GM19467 (cell line): Measurements from ENCODE around the gene FOXD4.
"Not testable (repeated sequence)": the region's sequence is repeated elsewhere in the genome, so short reads cannot be mapped to it uniquely, and the experiment has no call there.

Source experiments
- ATAC-seq: cut with Tn5 transposase; IDR thresholded peaks from one replicate; pipeline ENCODE4 v1.9.1; 2021; ENCODE audit warnings: mild to moderate bottlenecking, moderate library complexity; ENCODE audit not compliant: unreplicated experiment

FOXD4 gene

DNA sequence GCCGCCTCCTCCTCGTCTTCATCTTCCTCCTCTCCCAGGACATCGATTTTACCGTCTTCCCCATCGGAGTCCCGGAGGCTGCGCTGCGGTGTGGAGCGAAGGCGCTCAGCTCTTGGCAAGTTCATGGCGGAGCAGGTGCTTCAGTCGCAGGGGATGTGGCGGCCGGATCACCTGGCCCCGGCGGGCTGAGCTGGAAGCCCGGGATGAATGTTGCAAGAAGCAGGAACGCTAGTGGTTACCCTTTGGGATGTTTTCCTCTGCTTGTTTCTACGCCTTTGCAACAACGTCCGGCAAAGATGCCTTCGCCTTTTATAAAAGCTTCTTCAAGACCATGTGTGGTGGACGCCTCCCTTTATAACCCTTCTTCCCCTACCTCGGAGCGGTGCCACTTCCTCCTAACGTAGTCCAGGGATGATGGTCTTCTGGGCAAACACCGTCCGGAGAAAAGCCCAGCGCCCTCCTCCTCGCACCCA, at the start of gene FOXD4:
Gene FOXD4, minus strand, starts transcription at position 423 of the 473 bp plus-strand sequence. Its CDS starts 298 bp downstream, at position 125.
- ATAC-seq, result not testable (repeated sequence)

DNA sequence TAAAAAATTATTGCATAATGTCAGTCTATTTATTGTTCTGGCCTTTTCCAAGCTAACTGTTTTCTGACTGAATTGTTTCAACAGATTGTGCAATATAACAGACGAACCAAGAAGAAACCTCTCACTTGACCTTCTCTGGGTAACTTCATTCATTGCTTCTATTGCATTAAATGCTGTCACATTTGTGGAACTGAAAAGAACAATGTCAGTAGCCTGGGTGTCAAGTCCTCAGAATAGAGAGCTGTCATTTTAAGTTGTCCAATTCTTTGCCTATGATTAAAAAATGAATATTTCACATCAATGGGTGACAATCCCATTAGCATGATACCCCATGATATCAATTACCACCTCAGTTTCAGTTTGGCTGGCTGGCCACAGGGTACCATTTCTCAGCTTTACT, 41.7 kb upstream of the FOXD4 start:
- ATAC-seq, result not testable (repeated sequence)

DNA sequence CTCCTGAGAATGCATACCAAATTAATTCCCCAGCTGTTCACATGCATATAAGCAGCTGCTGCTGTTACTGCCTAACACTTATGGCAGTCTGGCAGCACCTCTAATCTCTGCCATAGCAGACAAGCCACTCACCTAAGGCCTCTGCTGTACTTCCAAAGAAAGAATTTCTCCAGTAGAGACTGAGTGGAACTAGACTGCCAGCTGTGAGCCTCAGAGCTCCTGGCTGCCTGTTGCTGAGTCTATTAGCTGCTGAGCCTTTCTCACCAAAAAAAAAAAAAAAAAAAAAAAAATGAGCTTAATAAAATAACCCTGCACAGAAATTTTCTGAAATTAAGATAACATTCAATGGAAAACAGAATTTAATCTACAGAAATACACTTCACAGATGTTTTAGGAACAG, 33.0 kb upstream of the FOXD4 start:
- ATAC-seq, result not testable (repeated sequence)

- not testable (repeated sequence) for ATAC-seq
Observed at GRCh38 chr9:139880-140279, 21.7 kb upstream of the FOXD4 start.

DNA sequence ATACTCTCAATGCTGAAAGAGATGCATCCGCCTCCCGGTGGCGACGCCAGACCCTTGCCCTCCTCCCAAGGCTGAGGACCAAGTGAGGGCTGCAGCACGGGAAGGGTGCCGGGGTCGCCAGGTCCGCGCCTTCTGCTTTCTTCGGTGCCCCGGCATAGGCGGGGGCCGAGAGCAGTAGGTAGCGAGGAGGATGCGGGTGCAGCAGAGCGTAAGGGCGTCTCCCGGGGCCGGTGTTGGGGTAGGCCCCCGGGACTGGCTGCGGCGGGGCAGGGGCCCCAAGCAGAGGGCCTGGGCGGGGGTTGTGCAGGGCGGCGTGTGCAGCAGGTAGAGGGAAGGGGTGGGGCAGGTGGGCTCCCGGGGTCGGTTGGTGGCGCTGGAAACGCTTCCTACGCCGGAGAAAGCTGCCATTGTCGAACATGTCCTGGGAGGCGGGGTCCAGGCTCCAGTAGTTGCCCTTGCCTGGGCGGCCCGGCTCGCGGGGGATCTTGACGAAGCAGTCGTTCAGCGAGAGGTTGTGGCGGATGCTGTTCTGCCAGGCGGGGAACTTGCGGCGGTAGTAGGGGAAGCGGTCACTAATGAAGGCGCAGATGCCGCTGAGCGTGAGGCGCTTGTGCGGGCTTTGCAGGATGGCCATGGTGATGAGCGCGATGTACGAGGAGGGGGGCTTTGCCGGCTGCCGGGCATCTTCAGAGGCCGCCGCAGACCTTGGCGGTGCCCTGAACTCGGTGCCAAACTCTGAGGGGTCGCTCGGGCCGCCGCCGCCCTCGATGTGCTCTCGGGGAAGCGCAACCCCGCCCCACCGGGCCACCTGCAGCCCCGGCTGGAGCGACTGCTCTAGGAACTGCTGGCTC, 848 bp downstream of the FOXD4 start:
- not testable (repeated sequence) for ATAC-seq

- not testable (repeated sequence) for ATAC-seq
Observed at GRCh38 chr9:116239-117077, 1.8 kb downstream of the FOXD4 start.

- not testable (repeated sequence) for ATAC-seq
Observed at GRCh38 chr9:115118-115451, 3.1 kb downstream of the FOXD4 start.

- not testable (repeated sequence) for ATAC-seq
Observed at GRCh38 chr9:114267-115117, 3.7 kb downstream of the FOXD4 start.

- peak; percentile 55 for ATAC-seq
Observed at GRCh38 chr9:113468-114266, 4.5 kb downstream of the FOXD4 start.

GRCh38 chr9:112589-113467, 5.4 kb downstream of the FOXD4 start:
- ATAC-seq, result not testable (repeated sequence)

GRCh38 chr9:110672-111071, 7.5 kb downstream of the FOXD4 start:
- not testable (repeated sequence) for ATAC-seq

GRCh38 chr9:109540-109939, 8.7 kb downstream of the FOXD4 start:
- not testable (repeated sequence) for ATAC-seq

DNA sequence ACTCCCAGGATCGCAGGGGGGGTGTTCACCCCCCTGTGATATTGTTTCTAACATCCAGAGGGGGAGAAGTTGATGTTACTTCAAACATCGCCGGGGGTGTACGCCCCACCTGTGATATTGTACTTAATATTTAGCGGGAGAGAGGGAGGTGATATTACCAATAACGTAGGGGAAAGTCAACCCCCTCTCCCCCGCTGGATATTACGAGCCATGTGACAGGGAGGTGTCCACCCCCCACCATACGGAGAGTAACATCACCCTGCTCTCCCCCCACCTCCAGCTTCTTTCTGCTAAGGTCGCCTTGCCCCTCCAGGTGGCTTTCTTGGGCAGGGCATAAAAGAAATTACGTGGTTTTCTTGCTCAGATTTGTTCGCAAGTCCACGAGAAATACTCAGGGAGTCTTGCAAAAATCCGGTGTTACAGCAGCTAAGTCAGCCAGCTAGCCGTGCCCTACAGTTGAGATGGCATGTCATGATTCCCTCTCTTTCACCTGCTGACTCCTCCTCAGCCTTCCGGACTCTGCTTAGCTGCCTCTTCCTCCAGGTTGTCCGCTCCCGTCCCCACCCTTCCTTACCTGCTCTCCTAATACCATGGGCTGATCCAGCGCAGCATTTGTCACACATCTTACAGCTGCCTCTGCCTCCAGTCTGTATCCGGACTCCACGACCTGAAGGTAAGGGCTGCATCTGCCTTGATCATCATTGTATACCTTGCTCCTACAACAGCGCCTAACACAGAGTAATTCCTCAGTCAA, 9.3 kb downstream of the FOXD4 start:
- ATAC-seq, result not testable (repeated sequence)

- ATAC-seq, result not testable (repeated sequence)
Observed at GRCh38 chr9:105991-106390, 12.2 kb downstream of the FOXD4 start.

GRCh38 chr9:100430-100829, 17.8 kb downstream of the FOXD4 start:
- not testable (repeated sequence) for ATAC-seq

- ATAC-seq, result not testable (repeated sequence)
Observed at GRCh38 chr9:99867-100266, 18.4 kb downstream of the FOXD4 start.

GRCh38 chr9:98775-99174, 19.4 kb downstream of the FOXD4 start:
- ATAC-seq, result not testable (repeated sequence)

DNA sequence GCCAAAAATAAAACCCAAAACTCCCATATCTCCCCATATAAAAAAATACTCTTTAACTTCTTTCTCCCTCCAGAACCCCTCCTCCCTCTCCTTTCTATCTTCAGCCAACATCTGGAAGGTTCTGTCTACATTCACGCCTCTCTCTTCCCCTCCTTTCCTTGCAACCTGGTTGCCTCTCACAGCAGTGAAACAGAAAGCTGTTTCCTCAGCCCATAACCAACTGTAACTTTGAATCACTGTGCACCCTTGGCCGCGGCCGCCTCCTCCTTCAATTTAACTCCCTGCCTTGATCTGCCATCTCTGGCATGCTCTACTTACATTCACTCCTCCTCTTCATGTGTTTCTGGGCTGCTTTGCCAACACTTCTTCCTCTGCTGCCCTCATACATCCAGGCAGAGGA, 23.2 kb downstream of the FOXD4 start:
- not testable (repeated sequence) for ATAC-seq
